HG03520 (cell line): ENCODE measurements around the gene KIF17.

Experiments
- ATAC-seq: cut with Tn5 transposase; IDR thresholded peaks from one replicate; pipeline ENCODE4 v1.9.1; 2021; ENCODE audit warnings: mild to moderate bottlenecking, moderate library complexity; ENCODE audit not compliant: unreplicated experiment

Gene KIF17

DNA sequence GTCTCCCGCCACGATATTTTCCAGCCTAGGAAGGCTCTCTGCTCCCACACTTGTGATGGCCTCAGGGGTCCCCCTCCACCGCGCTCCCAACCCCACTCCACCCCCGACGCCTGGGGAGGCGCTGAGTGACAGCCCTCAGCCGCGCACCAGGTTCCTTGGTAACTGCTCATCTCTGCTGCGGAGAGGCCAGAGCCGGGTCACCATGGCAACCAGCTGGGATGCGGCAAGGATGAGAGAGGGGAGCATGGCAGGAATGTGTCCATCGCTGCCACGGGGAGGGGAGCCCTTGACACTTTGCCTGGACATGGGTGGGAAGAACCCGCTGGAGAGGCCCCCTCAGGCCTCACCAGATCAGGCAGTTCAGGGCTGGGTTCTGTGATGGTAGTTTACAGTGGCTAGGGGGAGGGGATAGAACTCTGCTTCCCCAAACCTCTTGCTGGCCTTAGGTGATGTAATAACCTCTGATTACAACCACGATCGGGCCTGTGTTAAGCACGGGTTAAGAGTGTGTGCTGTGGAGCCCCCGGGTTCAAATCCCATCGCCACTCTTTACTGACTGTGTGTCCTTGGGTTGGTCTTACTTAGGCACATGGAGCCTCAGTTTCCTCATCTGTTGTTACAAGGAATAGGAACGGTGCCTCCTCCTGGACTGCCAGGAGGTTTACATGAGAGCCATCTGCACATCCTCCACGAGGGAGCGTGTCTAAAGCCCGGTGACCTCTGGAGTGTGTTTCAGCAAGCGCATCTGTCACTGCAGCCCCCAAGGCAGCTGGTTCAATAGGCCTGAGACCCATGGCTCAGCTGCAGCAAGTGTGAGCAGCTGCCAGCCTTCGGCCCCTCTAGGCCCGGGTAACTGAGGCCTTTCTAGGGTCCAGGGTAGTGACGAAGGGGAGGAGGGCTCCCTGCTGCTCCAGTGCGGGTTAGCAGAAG is 6.3 kb downstream of the KIF17 start:
- ATAC-seq = no peak

DNA sequence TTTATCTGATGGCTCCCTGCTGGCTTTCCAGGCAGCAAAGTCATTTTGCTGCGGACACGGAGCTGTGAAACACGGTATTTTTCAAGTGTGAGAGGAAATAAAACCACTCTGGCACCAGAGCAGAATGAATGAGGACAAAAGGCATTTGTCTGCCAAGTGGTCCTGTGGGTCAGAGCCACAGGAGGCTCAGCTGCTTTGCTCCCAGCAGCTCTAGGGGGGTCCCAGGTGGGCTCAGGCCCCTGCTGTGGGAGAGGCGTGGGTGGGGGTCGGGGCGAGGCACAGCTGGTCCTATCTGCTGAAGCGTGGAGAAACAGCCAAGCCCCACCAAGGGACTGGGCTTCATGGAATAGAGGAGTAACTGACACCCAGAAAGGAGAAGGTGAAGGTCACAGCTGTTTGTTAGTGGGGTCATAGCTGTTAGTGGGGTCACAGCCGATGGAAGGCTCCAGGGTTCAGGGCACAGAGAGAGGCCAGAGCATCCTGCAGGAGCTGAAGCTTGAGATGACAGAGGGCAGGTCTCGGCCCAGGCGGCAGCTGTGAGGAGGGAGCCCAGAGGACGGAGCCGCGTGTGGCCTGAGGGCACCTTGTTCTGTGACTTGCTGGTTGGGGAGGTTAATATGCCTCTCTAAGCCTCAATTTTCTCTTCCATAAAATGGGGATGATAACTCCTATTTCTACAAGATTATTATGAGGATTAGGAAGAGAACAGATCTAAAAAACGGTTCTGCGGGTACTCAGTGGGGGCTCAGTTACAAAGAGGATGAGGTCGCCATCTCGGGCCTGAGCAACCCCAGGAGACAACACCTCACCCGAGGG is 7.1 kb downstream of the KIF17 start:
- no peak for ATAC-seq

DNA sequence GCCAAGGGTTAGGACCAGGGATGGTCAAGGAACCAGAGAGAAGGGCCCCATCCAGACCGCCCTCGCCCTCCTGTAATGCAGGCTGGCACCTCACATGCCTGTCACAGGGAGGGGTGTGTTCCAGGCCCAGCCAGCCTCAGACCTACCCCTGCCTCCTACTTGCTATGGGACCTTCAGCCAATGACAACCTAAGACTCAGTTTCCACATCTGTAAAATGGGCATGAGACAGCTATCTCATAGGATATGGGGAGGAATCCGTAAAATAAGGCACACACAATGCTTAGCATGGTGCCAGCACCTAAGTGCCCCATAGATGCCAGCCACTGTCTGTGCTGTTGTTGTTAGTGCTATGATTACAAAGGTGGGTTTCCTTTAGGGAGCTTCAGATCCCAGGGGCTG is 7.9 kb downstream of the KIF17 start:
- ATAC-seq = no peak

DNA sequence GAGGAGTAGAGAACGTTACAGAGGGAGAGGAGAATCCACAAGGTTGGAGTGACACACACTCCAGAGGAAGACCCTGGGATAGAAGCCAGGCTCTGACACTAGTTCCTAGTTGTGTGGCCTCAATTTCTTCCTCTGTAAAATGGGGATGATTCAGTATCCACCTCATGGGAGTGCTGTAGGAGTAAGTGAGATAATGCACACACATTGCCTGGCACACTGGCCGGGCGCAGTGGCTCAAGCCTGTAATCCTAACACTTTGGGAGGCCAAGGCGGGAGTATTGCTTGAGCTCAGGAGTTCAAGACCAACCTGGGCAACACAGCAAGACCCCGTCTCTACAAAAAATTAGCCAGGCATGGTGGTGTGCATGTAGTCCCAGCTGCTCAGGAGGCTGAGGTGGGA is 8.9 kb downstream of the KIF17 start:
- no peak for ATAC-seq

DNA sequence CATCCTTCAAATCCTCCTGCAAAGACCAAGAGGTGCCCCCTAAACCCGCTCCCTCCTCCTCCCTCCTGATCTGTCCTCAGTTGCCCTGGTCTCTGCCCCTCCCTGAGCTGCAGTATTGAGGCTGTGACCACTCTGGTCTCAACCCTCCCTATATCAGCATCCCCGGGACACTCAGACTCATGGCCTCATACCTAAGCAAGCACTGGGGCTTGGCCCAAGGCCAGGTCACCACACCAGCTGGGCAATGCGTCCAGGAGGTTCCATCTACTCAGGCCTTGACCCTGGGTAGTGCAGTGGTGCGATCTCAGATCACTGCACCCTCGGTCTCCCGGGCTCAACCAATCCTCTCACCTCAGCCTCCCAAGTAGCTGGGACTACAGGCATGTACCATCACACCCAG is 9.8 kb downstream of the KIF17 start:
- no peak for ATAC-seq

DNA sequence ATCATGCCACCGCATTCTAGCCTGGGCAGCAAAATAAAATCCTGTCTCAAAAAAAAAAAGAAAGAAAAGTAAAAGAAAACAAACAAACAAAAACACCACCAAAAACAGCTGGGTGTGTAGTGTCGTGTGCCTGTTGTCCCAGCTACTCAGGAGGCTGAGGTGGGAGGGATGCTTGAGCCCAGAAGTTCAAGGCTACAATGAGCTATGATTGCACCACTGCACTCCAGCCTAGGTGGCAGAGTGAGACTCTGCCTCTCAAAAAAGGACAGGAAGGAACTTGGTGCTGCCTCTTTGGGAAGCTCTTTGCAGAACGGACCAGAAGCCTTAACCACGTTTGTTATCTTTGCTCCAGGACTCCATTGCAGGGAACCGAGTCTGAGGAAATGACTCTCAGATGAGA is 11.0 kb downstream of the KIF17 start:
- no peak for ATAC-seq

DNA sequence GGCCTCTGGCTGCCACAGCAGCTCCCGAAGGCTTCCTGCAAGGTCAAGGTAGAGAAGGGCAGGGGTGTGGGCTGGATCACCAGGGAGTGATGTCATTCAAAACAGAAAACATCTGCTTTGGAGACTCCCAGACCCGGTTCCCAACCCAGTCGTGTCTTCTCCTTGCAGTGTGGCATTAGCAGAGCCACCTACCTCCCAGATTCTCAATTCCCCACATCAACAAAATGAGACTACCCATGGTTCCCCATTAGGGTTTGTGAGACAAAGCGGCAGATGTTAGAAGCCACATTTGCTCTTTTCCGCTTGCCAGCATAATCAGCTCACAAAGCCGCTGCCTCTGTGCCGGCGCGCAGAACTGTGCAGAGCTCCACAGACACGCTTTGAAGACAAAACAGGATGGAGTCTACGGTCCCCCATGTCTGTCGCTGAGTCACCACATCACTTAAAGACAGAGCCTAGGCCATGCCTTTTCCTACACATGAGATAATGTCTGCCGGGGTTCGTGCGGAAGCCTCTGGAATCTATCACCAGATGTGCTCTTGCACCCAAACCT is 12.5 kb downstream of the KIF17 start:
- ATAC-seq = no peak

DNA sequence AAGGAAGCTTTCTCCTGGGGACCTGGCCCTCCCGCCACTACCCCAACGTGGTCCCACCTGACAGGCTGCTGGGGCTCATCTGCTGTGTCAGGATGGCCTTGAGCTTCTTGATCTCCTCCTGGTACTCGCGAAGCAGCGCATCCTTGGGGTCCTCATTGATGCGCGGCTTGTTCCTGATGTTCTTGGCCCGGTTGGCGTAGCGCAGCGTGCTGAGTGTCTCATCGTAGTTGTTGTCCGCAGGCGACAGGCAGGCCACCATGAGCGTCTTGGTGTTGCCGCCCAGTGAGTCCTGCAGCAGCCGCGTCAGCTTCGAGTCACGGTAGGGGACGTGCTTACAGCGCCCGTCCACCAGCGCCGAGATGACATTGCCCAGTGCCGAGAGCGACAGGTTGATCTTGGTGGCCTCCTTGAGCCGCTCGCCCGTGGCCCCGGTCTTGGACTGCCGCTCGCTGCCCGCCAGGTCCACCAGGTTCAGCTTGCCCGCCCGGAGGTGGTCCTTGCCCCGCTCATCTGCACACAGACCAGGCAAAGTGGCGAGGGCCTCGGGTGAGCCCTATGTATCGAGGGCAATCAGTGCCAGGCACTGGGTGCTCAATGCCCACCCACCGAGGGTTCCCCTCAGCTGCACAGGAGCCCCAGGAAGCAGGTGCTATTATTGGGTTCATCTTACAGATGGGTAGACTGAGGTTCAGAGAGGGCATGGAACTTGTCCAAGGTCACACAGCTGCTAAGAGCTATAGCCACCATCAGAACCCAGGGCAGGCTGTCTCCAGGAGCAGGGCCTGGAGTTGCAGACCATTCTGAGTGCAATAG is 13.2 kb downstream of the KIF17 start:
- ATAC-seq = no peak

DNA sequence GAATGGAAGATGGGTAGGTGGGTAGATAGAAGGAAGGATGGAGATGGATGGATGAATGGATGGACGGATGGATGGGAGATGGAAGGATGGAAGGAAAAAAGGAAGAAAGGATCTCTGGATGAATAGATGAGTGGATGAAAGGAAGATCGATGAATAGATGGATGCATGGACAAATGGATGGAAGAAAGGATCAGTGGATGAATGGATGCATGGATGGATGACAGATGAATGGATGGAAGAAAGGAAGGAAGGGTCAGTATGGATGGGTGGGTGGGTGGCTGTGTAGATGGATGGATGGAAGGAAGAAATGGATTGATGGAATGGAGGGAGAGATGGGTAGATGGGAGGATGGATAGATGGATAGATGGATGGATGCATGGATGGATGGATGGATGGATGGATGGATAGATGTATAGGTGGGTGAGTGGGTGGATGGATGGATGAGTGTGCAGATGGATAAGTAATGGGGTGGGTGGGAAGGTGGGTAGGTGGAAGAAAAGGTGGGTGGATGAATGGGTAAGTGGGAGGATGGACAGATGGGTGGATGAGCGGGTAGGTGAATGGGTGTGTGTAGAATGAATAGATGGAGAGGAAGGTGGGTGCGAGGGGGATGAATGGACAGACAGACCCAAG is 14.6 kb downstream of the KIF17 start:
- no peak for ATAC-seq

DNA sequence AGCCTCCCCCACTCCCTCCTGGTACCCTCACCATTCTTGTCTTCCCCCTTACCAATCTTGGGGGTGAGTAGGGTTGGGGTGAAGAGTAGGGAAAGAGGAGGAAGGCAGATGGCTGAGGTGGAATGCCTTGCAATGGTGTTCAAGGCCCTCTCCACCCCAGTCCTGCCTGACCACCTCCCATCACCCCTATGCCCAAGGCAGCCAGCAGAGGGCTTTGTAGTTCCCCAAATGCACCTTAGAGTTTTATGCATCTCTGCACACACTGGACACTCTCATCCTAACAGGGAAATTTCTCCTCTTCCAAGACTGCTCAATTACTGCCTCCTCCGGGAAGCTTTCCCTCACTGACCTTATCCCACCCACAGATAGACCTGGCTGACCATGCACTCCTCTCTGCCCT is 15.4 kb downstream of the KIF17 start:
- no peak for ATAC-seq

DNA sequence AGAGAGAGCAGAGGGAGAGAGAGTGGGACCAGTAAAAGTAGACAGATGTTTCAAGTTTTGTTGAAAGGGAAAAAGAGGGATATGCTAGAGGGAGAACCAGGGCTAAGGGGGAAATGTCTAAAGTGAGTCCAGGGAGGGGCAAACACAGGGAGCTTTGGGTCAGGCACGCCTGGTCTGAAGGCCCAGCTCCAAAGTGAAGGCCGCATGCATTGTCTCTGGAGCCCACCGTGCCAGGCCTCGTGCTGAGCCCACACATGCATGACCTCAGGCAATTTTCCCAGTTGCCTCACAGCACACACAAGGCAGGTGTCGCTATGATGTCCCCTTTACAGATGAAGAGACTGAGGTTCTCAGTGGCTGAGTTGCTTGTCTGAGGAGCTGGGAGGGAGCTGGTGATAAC is 16.0 kb downstream of the KIF17 start:
- no peak for ATAC-seq

DNA sequence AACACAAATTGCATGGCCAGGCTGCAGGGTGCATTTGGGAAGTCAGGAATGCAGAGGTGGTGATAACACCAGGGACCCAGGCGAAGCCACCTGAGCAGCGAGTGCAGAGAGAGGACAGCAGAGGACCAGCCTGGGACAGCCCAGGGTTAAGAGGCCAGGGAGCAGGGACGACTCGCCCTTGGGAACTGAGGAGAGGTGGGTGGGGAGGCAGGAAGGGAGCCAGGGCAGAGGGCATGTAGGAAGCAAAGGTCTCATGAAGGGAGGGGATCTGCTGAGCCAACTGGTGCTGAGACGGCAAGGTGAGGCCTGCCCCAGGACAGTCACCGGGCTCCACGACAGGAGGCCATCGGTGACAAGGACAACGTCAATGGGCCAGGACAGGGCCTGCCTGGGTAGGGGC is 16.4 kb downstream of the KIF17 start:
- no peak for ATAC-seq

DNA sequence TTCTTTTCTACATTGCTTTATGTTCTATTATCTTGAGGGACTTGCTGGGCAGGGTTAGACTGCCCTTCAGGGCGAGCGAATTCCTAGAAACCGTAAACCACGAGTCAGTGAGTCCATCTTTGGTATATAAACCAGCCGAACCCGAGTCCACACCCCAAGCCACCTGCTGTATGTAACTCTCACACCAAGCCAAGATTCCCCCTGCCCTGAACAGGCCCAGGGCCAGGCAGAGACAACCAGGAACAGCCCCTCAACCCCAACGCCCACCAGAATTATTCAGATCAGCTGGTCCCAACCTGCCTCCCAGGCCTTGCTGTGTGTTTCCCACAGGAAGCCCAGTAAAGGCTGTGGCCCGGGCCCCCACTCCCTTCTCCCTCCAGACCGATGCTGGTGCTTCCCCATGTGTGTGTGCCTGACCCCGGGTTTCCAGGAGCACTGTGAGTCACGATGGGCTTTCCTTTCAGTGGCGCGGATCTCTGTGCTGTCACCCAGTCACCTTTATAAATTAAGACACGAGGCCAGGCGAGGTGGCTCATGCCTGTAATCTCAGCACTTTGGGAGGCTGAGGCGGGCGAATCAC is 17.1 kb downstream of the KIF17 start:
- no peak for ATAC-seq

DNA sequence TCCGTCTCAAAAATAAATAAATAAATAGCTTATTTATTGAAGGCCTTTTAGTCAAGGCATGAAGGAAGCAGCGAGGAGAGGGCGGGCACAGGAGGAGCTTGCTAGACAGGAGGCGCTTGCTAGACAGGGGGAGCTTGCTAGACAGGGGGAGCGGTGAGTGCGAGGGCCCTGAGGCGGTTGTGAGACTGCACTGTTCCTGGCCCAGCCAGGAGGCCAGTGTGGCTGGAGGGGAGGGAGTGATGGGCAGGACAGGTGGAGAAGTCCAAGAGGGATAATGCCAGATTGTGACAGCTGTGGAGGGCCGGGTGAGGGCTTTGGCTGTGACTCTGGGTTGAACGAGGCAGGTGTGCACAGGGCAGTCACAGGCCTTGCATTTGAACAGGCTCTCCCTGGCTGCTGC is 18.2 kb downstream of the KIF17 start:
- no peak for ATAC-seq

DNA sequence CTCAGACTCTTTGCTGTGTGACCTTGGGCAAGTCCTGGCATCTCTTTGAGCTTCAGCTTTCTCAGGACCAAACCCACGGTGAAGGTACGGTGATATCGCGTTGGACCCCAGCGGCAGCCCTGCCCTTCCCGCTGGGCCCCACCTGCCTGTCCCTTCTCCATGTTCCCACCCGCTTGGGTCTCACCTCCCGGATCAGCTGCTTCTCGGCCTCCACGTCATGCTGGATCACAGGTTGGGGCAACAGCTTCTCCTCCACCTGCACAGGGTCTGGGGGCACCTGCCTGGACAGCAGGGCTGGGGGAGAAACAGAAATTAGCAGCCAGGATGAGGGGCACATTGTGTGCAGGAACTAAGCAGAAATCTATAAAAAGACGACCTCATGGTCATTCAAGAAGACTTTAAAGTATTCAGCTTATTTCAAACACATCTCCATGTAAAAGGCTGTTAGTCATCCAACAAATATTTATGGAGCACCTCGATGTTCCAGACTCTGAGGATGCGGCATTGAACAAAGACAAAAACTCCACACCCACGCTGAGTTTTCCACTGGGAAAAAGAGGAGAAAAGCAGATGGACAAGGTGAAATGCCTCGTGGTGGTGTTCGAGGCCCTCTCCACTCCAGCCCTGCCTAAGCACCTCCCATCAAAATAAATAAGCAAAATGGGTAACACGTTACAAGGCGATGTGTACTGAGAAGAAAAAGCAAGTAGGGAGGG is 19.5 kb downstream of the KIF17 start:
- no peak for ATAC-seq

DNA sequence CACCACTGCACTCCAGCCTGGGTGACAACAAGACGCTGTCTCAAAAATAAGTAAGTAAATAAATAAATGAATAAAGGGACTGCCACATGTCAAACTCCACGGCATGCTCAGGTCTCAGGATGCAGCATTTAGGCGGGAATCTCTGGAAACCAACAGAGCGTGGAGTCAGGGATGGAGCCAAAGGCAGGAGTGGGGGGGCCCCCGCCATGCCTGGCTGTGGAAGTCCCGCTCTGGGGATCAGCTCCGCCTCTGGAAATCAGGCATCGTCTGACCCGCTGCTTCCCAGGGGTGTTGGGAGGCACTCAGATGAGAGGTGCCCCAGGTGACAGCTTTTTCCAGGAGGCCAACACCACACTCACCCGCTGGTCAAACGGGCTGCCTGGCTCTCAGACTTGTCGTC is 20.2 kb downstream of the KIF17 start:
- no peak for ATAC-seq

DNA sequence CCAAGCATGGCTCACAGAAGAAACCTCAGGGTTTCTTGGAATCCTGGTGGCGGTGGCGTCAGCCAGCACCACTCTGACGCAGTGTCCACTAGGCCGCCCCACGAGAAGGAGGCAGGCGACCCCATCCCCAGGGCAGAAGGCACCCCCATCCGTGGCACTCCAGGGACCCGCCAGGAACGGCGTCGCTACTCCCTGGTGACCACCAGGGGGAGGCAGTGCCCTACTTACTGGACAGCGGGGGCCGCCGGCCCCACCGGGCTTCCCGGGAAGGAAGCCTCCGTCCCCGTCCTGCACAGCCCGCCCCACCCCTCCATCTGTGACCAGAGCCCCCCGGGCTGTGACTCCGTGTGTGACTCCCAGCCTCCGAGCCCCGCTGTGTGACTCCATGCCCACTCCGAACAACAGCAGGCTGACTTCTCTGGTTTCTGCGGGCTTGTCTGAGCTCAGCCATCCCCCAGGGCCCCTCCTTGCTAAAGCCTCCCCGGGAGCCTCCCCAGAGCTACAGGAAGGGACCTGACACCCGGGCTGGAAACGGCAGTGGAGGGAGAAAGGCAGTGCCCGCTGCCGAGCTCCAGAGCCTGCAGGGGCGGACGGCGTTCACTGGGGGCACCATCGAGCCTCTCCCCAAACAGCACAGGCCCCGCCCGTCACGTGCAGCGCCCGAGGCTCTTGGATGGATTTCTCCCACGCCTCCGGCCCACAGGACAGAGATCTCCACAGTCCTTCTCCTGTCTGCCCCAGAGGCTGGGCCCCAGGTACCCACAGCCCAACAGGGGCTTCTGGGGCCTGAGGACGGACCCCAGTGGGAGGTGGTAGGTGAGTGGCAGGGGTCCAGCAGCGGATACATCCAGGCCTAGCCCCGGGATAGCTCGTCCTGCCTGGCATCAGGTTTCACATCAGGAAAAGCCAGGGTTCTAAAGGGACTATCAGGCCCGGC is 21.1 kb downstream of the KIF17 start:
- no peak for ATAC-seq

DNA sequence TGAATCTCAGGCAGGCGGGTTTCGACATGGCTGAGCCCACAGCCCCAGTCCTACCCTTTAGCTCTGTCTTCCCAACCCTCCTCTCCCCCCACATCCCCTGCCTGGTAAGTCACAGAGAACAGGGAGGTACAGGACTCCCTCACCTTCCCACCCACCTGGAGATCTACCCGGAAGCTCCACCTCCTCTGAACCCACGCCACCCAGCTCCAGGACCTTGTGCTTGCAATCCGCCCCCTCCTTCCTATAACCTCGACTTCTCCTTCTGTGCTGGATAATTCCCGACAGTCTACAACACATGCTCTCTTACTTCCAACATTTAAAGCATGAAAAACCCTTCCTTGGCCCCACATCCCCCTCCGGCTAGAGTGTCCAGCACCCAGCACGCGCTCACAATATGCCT is 22.3 kb downstream of the KIF17 start:
- no peak for ATAC-seq
